GM13977 (cell line): Measurements from ENCODE around the gene GTF2IRD1.
"Not testable (repeated sequence)": the region's sequence is repeated elsewhere in the genome, so short reads cannot be mapped to it uniquely, and the experiment has no call there.

Experiments used
- DNase-seq: peaks from one replicate; pipeline ENCODE4 v3.0.0; 2012; ENCODE audit warnings: low spot score
- CTCF ChIP-seq: IDR thresholded peaks from 2 replicates; pipeline ENCODE4 v1.5.1; 2012; ENCODE audit warnings: mild to moderate bottlenecking, control low read depth; ENCODE audit not compliant: insufficient read depth; ENCODE audit errors: extremely low read depth, missing control alignments
- in situ Hi-C: fragments of 300-500 bp; cut with MboI; formaldehyde crosslinking; loops from one replicate; pipeline ENCODE4 v1.12.0; 2022; ENCODE audit warnings: low sequenced_read_pairs, low pct_unique_long_range_greater_than_20kb, mixed read lengths, inconsistent platforms; ENCODE audit not compliant: unreplicated experiment

GTF2IRD1 gene

GRCh38 chr7:74489997-74490945, 36.6 kb downstream of the GTF2IRD1 start:
- in situ Hi-C loops, result no loop called here
- TF ChIP-seq CTCF, result no peak

GRCh38 chr7:74491490-74491889, 37.8 kb downstream of the GTF2IRD1 start:
- in situ Hi-C loops, result not testable (repeated sequence)

More at GRCh38 chr7:74489997-74490945, 36.6 kb downstream of the GTF2IRD1 start:
- no peak for DNase-seq

GRCh38 chr7:74493295-74493694, 39.6 kb downstream of the GTF2IRD1 start:
- in situ Hi-C loops, result no loop called here
- no peak for DNase-seq
- TF ChIP-seq CTCF, result no peak

More at GRCh38 chr7:74491490-74491889, 37.8 kb downstream of the GTF2IRD1 start:
- DNase-seq, result not testable (repeated sequence)

GRCh38 chr7:74494076-74494548, 40.4 kb downstream of the GTF2IRD1 start:
- DNase-seq, result no peak
- TF ChIP-seq CTCF, result no peak
- in situ Hi-C loops, result no loop called here

GRCh38 chr7:74495112-74496086, 41.7 kb downstream of the GTF2IRD1 start:
- no peak for TF ChIP-seq CTCF
- no peak for DNase-seq
- in situ Hi-C loops, result no loop called here

GRCh38 chr7:74496272-74496671, 42.6 kb downstream of the GTF2IRD1 start:
- DNase-seq, result no peak
- TF ChIP-seq CTCF, result no peak
- in situ Hi-C loops, result no loop called here

- in situ Hi-C loops, result not testable (repeated sequence)
Observed at GRCh38 chr7:74496773-74497172, 43.1 kb downstream of the GTF2IRD1 start.

More at GRCh38 chr7:74496773-74497172, 43.1 kb downstream of the GTF2IRD1 start:
- not testable (repeated sequence) for DNase-seq
